GM18505 (cell line): ENCODE results near the gene TAS1R2.
"Not testable (repeated sequence)": the region's sequence is repeated elsewhere in the genome, so short reads cannot be mapped to it uniquely, and the experiment has no call there.

Experiments used
- ATAC-seq: cut with Tn5 transposase; IDR thresholded peaks from one replicate; pipeline ENCODE4 v1.9.1; 2021; ENCODE audit not compliant: unreplicated experiment
- POLR2A ChIP-seq: IDR thresholded peaks from 4 replicates; pipeline ENCODE4 v1.6.1; 2011; ENCODE audit warnings: borderline replicate concordance; ENCODE audit not compliant: insufficient read depth, insufficient read length; ENCODE audit errors: extremely low read depth

Gene TAS1R2

DNA sequence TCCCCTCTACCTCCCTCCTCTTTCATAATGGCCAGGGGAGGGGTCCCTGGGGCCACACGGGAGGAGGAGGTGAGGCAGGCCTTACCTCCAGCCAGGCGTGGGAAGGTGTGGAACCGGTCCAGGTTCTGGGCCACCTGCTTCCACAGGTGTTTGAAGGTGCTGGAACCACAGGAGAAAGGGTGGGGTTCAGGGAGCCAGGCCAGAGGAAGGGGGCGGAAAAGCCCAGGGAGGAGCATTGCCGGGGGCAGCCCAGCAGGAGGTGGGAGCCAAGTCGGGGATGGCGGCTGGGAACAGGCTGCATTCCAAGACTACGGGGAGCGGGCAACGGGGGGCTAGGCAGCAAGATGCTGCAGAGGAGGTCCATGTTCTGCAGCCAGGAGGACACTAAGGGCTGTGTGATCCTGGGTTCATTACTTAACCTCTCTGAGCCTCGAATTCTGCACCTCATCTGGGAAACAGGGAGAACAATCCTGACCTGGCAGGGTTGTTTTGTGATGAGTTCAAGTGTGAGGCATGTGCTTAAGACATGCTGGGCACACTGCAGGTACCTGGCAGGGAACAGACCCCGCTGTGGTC is 19.8 kb upstream of the TAS1R2 start:
- no peak for ATAC-seq
- TF ChIP-seq POLR2A: no peak

DNA sequence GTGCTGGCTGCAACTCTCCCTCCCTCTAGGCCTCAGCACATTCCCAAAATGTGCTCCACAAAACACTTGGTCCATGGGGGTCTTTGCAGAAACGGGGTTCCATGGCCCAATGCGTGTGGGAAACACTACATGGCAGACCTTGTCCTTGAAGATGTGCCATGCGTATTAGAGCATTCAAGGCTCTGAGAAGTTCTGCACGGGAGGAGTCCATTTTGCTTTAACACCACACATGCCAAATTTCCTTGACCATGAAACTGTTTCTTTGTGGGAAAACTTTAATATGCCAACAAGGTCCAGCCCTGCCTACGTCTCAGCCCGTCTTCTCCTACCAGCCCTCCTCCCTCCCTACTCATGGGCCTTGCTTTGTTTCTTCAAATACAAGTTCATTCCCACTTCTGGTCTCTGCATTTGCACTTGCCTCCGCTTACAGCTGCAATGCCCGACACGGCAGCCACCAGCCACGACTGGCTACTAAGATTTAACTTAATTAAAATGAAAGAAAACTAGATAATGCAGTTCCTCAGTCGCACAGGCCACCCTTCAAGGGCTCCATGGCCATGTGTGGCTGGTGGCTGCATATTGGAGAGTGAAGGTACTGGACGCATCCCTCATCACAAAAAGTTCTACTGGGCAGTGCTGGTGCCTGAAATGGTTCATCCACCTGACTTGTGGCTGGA is 19.2 kb upstream of the TAS1R2 start:
- no peak for ATAC-seq
- TF ChIP-seq POLR2A: no peak

DNA sequence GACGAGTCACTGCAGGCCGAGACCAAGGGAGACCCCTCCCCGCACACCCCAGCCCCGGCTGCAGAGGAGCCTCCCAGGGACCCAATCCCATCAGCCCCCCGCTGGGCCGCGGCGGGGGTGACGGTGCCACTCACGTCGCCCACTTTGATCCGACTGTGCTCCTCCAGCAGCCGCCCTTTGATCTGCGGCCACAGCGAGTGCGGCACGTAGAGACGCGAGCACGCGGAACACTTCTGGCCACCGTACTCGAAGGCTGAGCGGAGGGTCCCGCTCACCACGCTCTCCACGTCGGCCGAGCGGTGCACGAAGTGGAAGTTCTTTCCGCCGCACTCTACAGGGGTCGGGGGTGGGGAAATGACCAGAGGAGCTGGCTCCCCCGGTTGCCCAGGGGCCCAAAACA is 17.8 kb upstream of the TAS1R2 start:
- TF ChIP-seq POLR2A: no peak
- no peak for ATAC-seq

DNA sequence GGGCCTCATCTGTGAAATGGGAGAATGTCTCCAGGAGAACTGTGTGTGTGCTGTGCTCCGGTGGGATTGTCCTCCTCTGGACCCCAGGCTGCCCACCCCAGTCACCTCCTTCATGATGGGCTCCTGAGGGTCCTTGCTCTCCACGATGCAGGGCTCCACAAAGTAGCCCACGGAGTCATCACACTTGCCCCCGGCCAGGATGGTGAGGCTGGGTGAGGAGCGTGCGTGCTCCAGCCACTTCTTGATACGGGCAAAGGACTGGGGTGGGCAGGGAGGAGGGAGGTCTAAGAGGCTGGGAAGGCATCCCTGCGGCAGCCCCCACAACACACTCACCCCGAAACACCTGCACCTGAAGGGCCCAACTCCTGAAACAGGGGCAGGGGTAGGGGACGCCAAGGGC is 16.8 kb upstream of the TAS1R2 start:
- ATAC-seq: no peak
- no peak for TF ChIP-seq POLR2A

DNA sequence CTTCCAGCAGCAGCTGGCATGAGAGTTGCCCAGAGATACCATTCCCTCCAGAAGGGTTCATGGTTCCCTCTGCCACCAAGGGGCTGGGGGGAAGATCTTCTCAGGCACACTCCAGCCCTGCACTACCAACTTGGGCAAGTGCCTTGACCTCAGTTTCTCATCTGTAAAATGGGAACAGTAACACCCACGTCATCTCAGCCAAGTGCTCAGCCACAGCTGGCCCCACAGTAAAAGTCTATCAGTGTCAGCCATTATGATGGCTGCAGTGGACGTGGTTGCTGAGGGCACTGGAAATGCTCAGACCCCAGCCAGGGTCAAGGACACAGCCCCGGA is 16.3 kb upstream of the TAS1R2 start:
- no peak for TF ChIP-seq POLR2A
- no peak for ATAC-seq

DNA sequence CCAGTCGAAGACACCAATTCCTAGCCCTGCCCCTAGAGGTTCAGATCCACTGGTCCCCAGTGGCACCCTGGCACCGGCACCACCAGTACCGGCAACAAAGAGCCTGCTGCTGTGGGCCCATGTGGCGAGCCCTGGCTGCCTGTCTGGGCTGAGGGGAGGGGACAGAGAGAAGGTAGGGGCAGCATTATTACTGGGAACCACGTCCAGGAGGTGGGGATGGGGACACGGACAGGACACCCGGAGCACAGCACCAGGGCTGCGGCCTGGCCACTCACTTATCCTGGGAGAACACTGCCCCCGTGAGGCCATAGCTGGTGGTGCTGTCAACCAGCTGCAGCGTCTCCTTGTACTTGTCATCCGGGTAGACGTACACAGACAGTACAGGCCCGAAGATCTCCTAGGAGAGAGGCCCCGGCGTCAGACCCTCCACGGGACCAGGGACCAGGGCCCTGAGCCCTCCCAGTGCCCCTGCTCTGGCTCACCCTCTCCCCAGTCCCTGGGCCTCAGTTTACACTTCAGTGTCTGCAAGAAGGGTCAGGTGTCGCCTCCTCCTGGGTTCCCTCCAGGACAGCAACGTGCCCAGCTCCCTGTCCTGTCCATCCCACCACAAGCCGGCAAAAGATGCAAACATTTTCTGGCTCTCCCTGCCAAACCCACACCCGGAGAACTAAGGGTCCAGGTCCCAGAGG is 15.8 kb upstream of the TAS1R2 start:
- no peak for ATAC-seq
- no peak for TF ChIP-seq POLR2A

DNA sequence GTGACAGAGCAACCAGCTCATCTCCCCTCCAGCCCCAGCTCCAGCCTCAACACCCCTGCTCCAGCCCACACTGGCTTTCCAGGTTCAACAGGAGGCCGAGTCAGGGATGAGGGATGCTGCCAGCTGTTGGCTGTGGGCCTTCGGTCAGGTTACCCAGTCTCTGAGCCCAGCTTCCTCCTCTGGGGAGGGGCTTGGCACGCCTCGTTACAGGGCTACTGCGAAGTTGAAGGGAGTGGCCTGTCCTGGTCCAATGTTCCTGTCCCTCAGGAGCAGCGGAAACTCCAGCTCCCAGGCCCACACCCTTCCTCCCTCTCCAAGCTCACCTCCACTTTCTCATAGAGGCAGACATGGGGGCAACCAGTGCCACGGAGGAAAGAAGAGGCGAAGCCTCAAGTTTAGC is 15.1 kb upstream of the TAS1R2 start:
- no peak for ATAC-seq
- no peak for TF ChIP-seq POLR2A

DNA sequence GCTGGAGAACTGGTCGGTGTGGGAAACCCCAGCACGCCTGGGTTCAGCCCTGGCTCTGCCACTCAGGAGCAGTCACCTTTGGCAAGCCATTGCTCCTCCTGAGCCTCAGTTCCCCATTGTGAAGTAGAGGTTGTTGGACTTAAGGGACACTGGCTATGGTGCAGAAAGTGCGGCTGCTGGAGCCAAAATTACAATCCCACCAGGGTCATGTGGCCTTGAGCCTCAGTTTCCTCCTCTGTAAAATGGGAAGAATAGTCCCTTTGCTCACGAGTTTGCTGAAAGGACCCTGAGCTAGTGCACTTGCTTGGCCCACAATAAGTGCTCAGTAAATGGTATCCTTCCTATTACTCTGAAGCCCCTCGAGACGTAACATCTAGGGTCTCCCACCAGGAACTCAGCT is 14.6 kb upstream of the TAS1R2 start:
- no peak for TF ChIP-seq POLR2A

DNA sequence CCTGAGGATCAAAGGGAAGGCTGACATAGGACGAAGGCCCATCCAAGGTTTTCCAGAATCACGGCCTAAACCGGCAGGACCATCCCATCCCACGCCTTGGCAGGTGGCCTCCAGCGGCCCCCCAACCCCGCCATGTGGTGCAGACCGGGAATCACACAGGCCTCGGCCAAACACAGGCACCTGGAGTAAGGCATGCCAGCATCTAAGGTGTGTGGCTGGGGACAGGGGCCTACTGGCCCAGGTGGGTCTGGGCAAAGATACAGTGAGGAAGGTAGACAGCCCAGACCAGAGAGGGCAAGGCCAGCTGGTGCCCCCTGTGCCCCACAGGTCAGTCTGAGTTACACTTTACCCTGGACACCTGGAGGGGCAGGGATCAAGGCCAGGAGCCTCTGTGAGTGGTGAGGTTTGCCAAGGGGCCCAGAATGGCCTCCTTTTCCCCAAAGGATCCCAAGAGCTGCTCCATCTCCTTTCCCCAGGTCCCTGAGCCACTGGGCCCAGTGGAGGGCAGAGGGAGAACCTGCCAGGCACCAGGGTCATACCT is 12.7 kb upstream of the TAS1R2 start:
- no peak for ATAC-seq
- TF ChIP-seq POLR2A: no peak

More for the DNA sequence above, 14.6 kb upstream of the TAS1R2 start:
- no peak for ATAC-seq

DNA sequence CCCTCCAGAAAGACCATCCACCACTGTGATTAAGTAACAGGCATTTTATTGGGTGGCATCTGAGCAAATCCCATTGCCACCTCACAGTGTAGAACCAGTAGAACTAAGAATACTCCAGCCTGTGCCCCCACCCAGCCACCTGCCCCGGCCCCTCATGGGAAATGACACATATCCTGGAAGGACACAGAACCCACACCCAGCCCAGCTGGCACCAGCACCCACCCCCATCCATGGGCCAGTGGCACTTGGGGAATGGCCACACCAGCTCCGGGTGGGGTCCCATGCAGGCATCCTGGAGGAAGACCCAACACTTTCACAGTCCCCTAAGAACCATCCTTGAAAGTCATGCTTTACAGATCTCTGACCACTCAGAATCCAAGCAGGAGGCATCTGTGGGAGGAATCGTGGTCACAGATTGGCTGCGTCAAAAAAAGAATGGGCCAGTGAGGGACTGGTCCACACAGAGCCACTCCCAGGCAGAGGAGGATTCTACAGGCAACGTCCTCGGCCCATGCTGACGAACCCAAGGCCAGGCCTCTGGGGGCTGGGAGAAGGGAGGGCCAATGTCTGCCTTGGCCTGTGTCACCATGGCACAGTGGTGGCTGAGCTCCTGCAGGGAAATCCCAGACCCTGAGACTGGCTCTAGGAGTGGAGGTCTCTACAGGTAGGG is 12.1 kb upstream of the TAS1R2 start:
- no peak for ATAC-seq
- no peak for TF ChIP-seq POLR2A

DNA sequence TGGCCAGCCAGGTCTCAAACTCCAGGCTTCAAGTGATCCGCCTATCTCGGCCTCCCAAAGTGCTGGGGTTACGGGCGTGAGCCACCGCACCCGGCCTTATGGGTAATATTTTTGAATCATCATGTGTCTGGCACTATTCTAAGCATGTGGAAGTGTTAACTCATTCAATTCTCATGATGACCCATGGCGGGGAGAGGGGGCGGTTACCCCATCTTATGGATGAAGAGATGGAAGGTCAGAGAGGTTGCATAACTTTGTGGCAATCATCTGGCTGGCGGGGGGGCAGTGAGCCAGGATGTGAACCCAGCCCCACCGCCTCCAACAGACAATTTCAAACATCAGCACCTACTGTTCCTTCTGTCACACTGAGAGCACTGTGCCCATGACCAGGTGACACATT is 11.5 kb upstream of the TAS1R2 start:
- no peak for ATAC-seq
- TF ChIP-seq POLR2A: no peak

DNA sequence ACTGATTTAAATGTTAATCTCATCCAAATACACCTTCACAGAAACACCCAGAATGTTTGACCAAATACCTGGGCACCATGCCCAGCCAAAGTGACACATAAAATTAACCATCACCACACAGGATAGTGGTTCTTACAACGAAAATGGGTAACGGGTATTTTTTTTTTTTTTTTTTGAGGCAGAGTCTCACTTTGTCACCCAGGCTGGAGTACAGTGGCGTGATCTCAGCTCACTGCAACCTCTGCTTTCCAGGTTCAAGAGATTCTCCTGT is 11.1 kb upstream of the TAS1R2 start:
- not testable (repeated sequence) for ATAC-seq

DNA sequence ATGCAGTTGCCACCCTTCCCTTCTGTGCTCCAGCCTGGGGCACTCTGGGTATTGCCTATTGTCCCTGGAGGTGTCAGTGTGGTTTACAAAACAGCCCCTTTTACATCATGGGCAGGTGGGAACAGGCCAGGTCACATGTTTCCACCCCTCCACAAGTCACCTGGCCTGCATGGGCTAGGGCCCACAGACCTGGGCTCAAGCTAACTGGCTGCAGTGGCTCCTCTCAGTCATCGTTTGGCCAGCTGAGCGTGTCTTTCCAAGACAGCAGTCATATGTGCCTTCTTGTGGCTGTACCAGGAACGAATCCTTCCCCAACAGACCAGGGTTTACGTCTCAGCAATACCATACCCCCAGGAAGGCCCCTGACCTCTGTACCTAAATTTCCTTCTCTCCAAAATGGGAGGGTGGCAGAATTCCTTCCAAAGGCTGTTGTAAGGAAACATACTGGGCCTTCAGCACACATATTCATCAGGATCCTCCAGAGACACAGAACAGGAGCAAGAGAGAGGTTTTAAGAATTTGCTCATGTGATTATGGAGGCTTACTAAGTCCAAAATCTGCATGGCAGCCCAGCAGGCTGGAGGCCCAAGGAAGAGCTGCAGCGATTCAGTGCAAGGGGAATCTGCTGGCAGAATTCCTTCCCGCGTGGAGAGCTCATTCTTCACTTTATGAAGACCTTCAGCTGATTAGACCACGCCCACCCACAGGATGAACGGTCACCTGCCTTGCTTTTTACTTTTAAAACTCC is 10.6 kb upstream of the TAS1R2 start:
- no peak for TF ChIP-seq POLR2A
- no peak for ATAC-seq
